Measurements from ENCODE around the gene AKAP6.

The AKAP6 gene

GRCh38 chr14:32650030-32650429 lies 320.9 kb downstream of the AKAP6 start:
- no peak for TF ChIP-seq CTCF (IDR thresholded peaks at IDR 0.05; ENCODE audit: insufficient read depth, missing control alignments)
- no peak for FAIRE-seq
- no peak for DNase-seq (ENCODE audit: insufficient read length, low spot score)

- no peak for TF ChIP-seq CTCF (IDR thresholded peaks at IDR 0.05; ENCODE audit: insufficient read depth, missing control alignments)
- FAIRE-seq (no peak), DNase-seq (ENCODE audit: insufficient read length, low spot score) (no peak)
Measured at GRCh38 chr14:32650665-32651064, 321.6 kb downstream of the AKAP6 start.

GRCh38 chr14:32654106-32654505 lies 325.0 kb downstream of the AKAP6 start:
- no peak for FAIRE-seq
- DNase-seq (ENCODE audit: insufficient read length, low spot score): no peak
- no peak for TF ChIP-seq CTCF (IDR thresholded peaks at IDR 0.05; ENCODE audit: insufficient read depth, missing control alignments)

- TF ChIP-seq CTCF (IDR thresholded peaks at IDR 0.05; ENCODE audit: insufficient read depth, missing control alignments): no peak
- DNase-seq (ENCODE audit: insufficient read length, low spot score) (no peak), FAIRE-seq (no peak)
Measured at GRCh38 chr14:32656601-32657000, 327.5 kb downstream of the AKAP6 start.

GRCh38 chr14:32657081-32657480 lies 328.0 kb downstream of the AKAP6 start:
- TF ChIP-seq CTCF (IDR thresholded peaks at IDR 0.05; ENCODE audit: insufficient read depth, missing control alignments): no peak
- FAIRE-seq (peak; percentile 61), DNase-seq (ENCODE audit: insufficient read length, low spot score) (no peak)

- no peak for TF ChIP-seq CTCF (IDR thresholded peaks at IDR 0.05; ENCODE audit: insufficient read depth, missing control alignments)
- FAIRE-seq: no peak
Measured at GRCh38 chr14:32661216-32661615, 332.1 kb downstream of the AKAP6 start.

GRCh38 chr14:32662211-32662610 lies 333.1 kb downstream of the AKAP6 start:
- peak; percentile 11 for FAIRE-seq
- no peak for TF ChIP-seq CTCF (IDR thresholded peaks at IDR 0.05; ENCODE audit: insufficient read depth, missing control alignments)
- DNase-seq (ENCODE audit: insufficient read length, low spot score): no peak

More at GRCh38 chr14:32661216-32661615, 332.1 kb downstream of the AKAP6 start:
- DNase-seq (ENCODE audit: insufficient read length, low spot score): no peak

Data from D721Med (cell line).